ENCODE measurements around the gene NFASC.

DNA sequence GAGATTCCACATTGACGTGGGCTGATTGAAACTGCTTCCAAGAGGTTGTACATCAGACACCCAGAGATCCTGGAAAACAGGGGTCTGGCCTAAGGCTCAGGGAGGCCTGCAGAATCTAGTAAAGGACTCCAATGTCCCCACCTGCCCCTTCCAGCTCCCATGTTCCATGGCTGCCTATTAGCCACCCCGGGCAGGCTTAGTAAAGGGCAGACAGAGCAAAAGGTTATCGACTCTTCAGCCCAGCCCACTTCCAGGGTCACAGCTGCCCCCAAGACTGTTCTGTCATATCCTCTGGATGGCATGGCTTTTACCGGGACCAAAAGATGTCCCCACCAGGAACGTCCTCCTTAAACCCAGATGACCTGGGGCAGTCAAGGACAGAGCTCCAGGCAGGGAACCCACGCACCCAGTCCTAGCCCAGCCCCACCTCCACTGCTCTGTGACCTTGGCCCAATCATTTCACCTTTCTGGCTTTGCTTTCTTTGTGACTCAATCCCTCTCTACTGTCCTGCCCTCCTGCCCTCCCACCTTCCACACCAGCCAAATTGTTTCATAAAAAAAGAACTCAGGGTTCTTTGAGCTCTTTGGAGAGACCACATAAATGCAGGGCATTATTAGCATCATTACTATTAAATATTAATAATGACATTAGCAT is 167.6 kb downstream of the NFASC start:
- no peak for TF ChIP-seq ZNF121 (tag by site-specific recombination; IDR thresholded peaks at IDR 0.05)
- no peak for TF ChIP-seq WT1 (tag by site-specific recombination; IDR thresholded peaks at IDR 0.05)
- no peak for TF ChIP-seq CTCF (tag by site-specific recombination; IDR thresholded peaks at IDR 0.05)
- TF ChIP-seq ZEB2 (tag by site-specific recombination; IDR thresholded peaks at IDR 0.05) = no peak
- no peak for TF ChIP-seq ZNF624 (tag by site-specific recombination; IDR thresholded peaks at IDR 0.05)
- TF ChIP-seq ZNF747 (tag by site-specific recombination; IDR thresholded peaks at IDR 0.05) = no peak
- no peak for TF ChIP-seq ZNF157 (tag by site-specific recombination; IDR thresholded peaks at IDR 0.05)
- TF ChIP-seq PRDM1 (tag by site-specific recombination; IDR thresholded peaks at IDR 0.05) = no peak
- no peak for TF ChIP-seq ZNF394 (tag by site-specific recombination; IDR thresholded peaks at IDR 0.05; ENCODE audit: borderline replicate concordance)
- TF ChIP-seq ZNF488 (tag by site-specific recombination; IDR thresholded peaks at IDR 0.05) = no peak
- no peak for TF ChIP-seq MYNN (tag by site-specific recombination; IDR thresholded peaks at IDR 0.05; ENCODE audit: borderline replicate concordance)
- TF ChIP-seq, protein P1, sequence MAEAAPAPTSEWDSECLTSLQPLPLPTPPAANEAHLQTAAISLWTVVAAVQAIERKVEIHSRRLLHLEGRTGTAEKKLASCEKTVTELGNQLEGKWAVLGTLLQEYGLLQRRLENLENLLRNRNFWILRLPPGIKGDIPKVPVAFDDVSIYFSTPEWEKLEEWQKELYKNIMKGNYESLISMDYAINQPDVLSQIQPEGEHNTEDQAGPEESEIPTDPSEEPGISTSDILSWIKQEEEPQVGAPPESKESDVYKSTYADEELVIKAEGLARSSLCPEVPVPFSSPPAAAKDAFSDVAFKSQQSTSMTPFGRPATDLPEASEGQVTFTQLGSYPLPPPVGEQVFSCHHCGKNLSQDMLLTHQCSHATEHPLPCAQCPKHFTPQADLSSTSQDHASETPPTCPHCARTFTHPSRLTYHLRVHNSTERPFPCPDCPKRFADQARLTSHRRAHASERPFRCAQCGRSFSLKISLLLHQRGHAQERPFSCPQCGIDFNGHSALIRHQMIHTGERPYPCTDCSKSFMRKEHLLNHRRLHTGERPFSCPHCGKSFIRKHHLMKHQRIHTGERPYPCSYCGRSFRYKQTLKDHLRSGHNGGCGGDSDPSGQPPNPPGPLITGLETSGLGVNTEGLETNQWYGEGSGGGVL (tag by site-specific recombination; IDR thresholded peaks at IDR 0.05) = no peak
